NCI-H2227 (cell line): ENCODE measurements around the gene ASIP.
"Not testable (repeated sequence)": the region's sequence is repeated elsewhere in the genome, so short reads cannot be mapped to it uniquely, and the experiment has no call there.

Source experiments
- DNase-seq: peaks from one replicate; lab custom pipeline; 2025; ENCODE audit not compliant: unreplicated experiment; lab: John Stamatoyannopoulos, UW

ASIP gene

DNA sequence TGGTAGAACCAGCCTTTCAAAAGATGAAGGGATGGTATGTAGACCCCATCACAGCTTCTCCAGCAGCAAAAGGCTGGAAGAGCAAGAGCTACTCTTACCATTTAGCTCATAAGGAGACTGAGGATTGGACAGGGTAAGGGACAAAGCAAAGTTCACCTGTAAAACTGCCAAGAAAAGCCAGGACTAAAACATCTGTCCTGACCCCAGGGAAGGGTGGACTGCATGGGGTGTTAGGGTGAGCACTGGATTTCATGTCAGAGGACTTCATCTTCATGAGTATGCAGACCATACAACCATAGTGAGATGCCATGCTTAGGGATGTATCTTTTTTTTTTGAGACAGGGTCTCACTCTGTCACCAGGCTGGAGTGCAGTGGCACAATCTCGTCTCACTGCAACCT is 42.6 kb downstream of the ASIP start:
- DNase-seq, result no peak

DNA sequence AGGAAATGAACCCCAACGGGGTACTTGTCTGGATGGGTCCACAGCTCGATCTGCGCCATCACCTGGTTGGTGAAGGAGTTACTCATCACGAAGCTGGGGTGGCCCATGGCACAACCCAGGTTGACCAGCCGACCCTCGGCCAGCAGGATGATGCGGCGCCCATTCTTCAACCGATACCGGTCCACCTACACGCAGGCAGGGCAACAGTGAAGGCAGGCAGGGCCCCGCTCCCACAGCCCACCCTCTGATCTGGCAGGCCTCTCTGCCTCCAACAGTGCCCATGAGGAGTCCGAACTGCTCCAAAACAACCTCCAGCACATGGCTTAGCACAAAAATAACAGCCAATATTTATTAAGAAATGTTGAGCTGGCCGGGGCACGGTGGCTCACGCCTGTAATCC is 44.2 kb downstream of the ASIP start:
- DNase-seq, result no peak

DNA sequence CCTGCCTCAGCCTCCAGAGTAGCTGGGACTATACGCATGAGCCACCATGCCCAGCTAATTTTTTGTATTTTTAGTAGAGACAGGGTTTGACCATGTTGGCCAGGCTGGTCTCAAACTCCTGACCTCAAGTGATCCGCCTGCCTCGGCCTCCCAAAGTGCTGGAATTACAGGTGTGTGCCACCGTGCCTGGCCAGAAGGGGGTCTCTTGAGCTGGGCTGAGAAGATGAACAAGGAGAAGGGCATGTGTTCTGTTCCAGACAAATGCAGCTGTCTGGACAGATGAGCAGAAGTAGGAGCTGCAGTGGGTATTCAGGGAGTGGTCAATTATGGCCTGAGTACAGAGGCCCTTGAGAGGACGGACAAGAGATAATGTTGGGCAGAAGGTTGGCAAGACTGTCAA is 46.3 kb downstream of the ASIP start:
- DNase-seq, result not testable (repeated sequence)

DNA sequence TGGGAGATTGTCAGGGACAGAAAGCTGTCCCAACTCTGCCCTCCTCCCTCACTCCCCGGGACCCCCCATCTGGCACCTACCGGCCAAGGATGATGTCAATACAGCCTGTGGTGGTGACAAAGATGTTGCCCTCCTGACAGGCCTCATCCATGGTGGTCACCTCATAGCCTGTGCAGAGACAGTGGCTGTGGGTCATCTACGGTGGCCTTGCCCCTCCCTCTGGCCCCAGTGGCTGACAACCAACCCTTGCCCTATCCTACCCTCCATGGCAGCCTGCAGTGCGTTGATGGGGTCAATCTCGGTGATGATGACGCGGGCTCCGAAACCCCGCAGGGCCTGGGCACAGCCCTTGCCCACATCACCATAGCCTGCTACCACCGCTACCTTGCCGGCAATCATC is 49.2 kb downstream of the ASIP start:
- no peak for DNase-seq

DNA sequence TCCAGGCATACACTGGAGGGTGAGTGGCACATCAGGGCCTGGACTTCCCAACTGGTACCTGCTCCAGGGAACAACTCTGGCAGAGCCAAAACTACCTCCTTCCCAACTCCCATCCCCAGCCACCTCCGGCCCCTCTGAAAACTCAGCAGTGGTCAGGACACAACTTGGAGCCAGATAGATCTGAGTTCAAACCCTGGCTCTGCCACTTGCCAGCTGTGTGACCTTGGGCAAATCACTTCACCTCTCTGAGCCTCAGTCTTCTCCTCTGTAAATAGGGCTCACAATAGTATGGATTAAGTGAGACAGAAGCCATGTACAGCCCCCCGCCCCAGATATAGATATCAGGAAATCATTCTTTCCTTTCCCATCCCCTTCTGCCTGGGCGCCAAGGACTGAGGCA is 51.3 kb downstream of the ASIP start:
- no peak for DNase-seq

DNA sequence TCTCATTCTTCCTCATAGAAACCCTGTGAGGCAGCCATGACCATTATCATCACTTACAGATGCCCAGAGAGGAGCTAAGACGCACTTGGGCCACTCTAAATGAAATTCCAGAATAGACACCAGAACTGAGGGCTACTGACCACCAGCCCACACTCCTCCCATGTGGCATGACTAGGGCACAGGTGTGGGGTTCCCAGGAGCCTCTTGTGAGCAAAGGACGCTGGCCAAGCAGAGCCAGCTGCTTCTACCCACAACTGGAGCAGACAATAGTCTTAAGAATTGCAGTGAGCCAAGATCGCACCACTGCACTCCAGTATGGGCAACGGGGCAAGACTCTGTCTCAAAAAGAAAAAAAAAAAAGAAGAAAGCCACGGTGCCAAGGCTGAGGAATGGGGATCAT is 51.9 kb downstream of the ASIP start:
- no peak for DNase-seq

DNA sequence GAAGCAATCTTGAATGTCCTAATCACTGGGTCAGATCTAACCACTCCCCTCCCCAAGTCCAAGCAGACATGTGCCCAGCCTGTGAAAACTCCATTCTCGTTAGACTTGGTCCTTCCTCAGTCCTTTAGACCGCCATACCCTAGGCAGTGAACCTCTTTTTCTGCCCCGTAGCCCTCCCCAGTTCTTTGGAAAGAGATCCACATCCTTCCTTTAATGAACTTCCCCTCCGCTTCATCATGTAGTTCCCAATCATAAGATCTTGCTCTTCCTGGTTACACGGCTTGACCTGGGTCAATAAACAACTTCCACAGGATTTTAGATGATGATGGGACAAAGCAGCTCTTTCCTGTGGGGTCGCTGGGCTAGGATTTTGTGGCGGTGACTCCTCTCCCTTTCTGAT is 52.4 kb downstream of the ASIP start:
- DNase-seq, result no peak

DNA sequence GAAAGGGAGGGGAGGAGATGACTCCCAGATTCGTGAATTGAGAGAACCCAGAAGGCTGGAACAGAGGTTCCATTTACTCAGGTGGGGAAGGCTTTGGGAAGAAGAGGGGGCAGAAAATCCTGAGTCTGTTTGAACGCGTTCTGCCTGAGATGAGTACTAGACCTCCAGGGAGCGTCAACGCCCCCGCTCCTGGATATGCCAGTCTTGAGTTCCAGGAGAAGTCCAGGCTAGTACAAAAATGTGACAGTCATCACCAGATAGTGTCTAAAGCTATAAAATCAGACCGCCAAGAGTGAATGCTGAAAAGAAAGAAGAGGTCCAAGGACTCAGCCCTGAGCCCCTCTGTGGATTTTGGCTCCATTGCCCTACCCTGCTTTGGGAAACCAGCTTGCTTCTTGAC is 53.3 kb downstream of the ASIP start:
- no peak for DNase-seq

DNA sequence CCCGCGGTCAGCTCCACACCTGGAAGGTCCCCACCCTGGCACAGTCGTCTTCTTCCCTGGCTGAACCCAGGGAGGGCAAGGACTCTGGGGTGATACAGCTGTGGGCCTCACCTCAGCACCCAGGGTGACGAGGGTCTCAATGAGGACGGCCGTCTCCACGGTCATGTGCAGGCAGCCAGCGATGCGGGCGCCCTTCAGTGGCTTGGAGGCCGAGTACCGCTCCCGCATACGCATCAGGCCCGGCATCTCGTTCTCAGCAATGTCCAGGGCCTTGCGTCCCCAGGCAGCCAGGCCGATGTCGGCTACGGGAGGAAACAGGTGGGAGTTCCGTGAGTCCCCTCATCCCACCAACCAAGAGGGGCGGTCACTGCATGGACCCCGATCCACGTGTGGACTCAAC is 54.1 kb downstream of the ASIP start:
- DNase-seq, result no peak

DNA sequence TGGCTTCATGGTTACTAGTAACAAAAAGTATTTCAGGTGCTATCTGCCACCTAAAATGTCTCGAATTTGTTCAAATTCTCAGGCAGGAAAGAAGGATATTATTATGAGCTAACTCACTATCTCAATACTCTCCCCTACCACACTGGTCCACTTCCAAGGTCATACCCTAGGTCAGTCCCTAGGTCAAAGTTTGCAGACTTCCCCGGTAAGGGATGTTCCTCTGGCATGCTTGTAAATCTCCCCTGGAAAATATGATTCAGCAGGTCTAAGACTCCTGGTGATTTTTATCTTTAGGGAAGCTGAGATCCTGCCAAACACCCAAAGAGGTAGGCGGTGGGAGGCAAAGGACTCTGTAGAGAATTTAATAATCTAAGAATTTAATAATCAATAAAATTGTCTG is 55.2 kb downstream of the ASIP start:
- DNase-seq, result no peak

DNA sequence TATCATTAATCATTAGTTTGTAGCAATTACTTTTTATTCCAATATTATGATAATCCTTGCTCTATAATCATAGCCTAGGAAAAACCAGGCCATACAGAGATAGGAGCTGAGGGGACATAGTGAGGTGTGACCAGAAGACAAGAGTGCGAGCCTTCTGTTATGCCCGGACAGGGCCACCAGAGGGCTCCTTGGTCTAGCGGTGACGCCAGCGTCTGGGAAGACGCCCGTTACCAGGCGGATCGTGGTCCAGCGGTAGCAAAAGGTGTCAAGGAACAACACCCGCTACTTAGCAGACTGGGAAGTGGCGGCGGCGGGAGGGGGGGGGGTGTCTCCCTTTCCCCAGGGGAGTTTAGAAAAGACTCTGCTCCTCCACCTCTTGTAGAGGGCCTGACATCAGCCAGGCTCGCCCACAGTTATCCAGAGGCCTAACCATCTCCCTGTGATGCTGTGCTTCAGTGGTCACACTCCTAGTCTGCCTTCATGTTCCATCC is 57.1 kb downstream of the ASIP start:
- DNase-seq, result not testable (repeated sequence)

DNA sequence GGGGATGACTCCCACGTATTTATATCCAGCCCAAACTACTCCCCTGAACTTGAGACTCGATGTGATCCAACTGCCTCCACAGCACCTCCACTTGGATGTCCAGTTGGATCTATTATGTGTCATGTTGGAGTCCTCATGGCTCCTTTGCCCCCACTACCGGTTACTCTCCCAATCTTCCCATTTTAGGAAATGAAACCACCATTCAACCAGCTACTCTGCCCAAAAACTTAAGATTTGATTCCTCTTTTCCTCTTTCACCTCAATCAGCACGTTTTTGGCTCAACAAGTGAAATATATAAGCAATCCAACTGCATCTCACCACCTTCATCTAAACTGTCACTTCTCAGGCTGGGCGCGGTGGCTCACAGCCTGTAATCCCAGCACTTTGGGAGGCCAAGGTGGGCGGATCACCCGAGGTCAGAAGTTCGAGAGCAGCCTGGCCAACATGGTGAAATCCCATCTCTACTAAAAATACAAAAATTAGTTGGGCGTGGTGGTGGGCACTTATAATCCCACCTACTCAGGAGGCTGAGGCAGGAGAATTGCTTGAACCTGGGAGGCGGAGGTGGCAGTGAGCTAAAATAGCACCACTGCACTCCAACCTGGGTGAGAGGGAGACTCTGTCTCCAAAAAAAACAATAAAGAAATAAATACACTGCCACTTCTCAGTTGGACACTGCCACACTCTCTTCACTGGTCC is 58.5 kb downstream of the ASIP start:
- no peak for DNase-seq

DNA sequence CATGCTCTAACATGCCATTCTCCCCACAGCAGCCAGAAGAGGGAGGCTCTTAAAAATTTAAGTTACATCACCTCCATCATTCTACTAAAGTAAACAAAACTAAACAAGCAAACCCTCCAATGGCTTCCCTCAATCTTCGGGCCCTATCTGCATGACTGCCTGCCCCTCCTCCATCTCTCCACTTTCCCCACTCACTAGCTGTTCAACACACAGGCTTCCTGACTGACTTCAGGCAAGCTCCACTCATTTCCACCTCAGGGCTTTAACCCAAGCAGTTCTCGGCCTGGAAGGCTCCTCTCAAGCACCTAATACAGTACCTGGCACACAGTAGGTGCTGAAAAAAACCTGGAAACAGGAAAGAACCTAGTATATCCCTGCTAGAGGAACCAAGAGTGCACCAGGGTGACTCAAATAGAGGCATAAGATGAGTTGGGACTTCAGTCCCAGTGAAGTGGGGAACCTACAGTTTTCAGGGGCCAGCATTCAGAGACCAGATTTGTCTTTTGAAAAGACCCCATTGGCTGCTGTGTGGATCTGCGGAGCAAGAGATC is 59.1 kb downstream of the ASIP start:
- DNase-seq, result no peak

DNA sequence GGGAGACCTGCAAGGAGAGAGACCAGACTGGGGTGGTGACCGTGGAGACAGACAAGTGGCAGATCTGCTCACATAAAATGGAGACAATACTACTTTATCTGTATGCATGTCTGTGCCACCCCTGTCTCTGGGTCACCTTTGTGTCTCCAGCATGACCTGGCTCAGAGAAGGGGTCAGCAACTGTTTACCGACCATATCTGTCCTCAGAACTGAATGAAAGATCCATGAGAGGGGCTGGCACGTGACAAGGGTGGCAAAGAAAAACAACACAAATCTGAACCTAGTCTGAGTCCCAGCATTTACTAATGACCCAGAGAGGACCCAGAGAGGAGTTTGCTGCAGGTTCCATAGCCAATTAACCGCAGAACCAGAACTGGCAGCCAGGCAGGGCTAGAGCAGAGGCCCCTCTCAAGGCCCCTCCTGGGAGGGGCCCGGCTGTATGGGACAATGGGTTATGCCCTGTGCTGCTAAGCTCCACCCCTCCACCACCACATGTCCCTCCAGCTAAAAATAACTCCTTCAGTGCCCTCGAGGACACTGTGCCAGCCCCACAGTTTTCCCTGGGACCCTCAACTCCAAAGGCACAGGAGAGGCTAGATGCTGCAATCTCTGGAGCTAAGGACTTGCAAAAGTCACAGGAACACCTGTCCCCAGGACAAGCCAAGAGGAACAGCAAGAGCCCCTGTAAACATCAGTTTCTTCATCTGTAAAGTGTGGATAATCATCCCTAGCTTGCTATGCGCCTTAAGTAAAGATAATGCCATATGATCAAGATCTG is 59.8 kb downstream of the ASIP start:
- no peak for DNase-seq

DNA sequence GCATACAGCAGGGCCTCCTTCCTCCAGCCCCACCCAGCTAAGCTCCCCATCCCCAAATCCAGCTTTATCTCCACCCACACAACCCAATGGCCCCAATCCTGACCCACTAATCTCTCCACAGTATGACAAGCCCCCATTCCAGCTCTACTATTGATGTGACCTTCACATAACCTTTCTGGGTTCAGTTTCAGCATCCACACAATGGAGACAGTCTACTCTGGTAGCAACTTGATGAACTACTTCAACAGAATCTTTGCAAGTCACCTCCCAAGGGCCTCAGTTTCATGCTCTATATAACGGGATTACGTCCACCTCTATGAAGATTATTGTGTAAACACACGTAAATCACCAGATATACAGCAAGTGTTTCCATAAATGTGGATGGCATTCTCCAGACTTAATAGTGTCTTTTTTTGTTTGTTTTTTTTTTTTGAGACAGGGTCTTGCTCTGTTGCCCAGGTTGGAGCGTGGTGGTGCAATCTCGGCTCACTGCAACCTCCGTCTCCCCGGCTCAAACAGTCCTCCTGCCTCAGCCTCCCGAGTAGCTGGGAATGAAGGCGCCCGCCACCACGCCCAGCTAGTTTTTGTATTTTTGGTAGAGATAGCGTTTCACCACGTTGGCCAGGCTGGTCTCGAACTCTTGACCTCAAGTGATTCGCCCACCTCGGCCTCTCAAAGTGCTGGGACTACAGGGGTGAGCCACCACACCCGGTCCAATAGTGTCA is 60.5 kb downstream of the ASIP start:
- DNase-seq, result no peak

DNA sequence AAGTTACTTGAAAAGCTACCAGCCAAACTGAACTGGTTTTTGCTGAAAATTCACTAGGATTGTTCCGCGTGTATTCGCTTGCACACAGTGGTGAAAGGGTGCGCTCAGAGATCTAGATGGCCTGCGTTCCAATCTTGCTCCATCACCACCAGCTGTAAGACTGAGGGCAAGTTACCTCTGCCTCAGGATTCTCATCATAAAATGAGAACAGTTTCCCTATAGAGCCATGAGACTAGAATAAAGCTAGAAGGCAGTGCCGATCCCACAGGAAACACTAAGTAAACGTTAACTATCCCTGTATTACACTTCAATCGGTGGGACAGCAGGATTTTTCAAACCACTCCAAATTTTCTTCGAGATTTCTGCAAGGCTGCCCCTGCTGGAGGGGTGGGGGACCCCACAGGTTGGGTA is 61.1 kb downstream of the ASIP start:
- no peak for DNase-seq

DNA sequence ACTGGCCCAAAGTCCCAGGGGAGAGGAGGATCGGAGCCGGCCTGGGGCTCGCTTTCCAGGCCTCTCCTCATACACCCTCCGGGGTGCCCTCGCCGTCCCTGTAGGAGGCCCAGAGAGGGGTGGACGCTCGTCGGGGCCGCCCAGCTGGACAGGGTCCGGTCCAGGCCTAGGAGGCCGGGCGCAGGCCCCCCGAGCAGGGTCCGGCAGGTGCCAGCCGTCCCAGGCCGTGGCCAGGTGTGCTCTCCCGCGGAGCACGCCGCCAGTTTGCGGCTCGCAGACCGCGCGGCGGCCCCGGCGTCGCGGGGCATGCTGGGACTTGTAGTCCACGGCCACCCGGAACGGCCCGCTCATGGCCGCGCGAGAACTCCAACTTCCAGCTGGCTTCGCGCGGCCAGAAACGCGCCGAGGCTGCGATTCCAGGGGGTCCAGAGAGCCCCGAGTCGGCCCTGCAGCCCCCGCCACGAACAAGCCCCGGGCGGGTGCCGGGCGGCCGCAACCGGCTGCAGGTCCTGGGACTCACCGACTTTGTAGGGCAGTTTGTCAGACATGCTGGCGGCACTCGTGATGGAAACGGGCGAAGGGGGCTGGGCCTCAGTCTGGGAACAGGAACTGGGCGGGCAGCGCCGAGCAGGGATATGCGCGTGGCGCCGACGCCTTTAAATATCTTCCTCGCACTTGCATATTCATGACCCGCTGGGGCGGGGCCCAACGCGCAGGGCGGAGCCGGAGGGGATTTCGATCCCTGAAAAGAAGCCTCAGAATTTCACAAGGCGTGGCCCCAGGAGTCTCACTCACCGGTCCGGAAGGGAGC is 61.7 kb downstream of the ASIP start, which contains the start of gene AHCY:
TSS of gene AHCY (minus strand) at position 633 of the 811 bp plus-strand sequence. CDS start at position 548, 85 bp downstream.
- peak; percentile 98 for DNase-seq

DNA sequence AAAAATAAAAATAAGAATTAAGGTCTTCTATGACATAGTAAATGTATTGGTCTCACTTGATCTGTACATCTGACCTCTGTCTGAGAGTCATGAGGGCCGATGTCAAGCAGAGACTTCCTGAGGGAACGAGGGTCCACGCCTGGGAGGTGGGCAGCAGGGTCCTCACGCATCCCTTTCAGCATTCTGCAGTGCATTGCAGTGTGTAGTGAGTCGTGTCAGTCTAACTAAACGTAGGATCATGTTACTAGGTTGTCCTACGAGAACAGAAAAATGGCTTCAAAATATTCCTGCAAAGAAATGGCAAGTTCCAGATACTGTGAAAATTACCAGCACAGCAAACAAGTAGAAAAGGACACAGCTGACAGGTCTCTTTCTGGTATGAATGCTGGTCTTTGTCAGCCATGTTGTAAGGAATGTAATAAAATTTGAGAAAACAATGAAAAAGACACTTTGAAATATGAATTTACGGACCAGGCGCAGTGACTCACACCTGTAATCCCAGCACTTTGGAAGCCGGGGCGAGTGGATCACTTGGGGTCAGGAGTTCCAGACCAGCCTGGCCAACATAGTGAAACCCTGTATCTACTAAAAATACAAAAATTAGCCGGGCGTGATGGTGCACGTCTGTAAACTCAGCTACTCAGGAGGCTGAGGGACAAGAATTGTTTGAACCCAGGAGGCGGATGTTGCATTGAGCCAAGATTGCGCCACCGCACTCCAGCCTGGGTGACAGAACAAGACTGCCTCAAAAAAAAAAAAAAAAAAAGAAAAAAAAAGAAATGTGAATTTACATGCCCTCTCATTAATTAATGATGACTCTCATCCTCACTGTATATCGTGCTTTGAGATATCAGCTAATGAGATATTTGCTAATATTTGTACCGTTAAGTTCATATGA is 64.4 kb downstream of the ASIP start:
- DNase-seq, result no peak

DNA sequence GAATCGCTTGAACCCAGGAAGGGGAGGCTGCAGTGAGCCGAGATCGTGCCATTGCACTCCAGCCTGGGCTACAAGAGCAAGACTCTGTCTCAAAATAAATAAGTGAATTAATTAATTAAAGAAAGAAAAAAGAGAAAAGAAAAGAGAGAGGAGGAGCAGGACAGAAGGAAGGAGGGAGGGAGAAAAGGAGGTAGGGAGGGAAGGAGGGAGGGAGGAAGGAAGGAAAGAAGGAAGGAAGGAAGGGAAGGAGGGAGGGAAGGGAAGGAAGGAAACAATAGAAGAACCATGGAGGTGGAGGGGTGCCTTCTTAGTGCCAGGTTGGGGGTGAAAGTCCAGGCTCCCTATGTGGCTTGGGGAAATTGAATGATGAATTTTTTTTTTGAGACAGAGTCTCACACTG is 68.5 kb downstream of the ASIP start:
- DNase-seq, result no peak
